Stomach (tissue), 9 donors: Measurements from ENCODE around the gene MDH1B. TPM values are rescaled to one million over a fixed set of nuclear protein-coding genes. Genes with fewer than 3 reads are reported as not detected.

Experiments used
- DNase-seq, 2 donors: peaks; one replicate each; pipeline versions ENCODE4 v3.0.0 to v3.0.0-alpha.2; 2013 to 2019
- H3K27ac ChIP-seq, 5 donors: fragments of 200-600 bp in 4 of 5; sonication (generic) in 4 of 5; one replicate each; pipeline ENCODE4 v1.5.1; 2013 to 2019; ENCODE audit warnings: mild to moderate bottlenecking in 1 of 5, moderate library complexity in 1 of 5
- H3K27me3 ChIP-seq, 3 donors: fragments of 200-600 bp; sonication (generic); one replicate each; pipeline ENCODE4 v1.5.1; 2017 to 2019; ENCODE audit warnings: mixed run types in 1 of 3
- H3K36me3 ChIP-seq, 4 donors: fragments of 200-600 bp; sonication (generic); 1 replicate in 3 of 4; 2 replicates in 1 of 4; pipeline ENCODE4 v1.5.1; 2016 to 2019
- H3K4me1 ChIP-seq, 4 donors: fragments of 200-600 bp; sonication (generic); one replicate each; pipeline ENCODE4 v1.5.1; 2016 to 2019
- H3K4me3 ChIP-seq, 4 donors: fragments of 200-600 bp; sonication (generic) in 3 of 4; one replicate each; pipeline ENCODE4 v1.5.1; 2016 to 2019; ENCODE audit warnings: mild to moderate bottlenecking in 1 of 4
- H3K9me3 ChIP-seq, 4 donors: fragments of 200-600 bp; sonication (generic); one replicate each; pipeline ENCODE4 v1.5.1; 2016 to 2019
- CTCF ChIP-seq, 7 experiments: fragments of 450-650 bp in 4 of 7; fragments of 200-600 bp in 3 of 7; sonication (generic) in 3 of 7; IDR thresholded peaks; one replicate each; pipeline ENCODE4 v1.5.1; 2016 to 2019; ENCODE audit warnings: antibody characterized with exemption in 7 of 7, control low read depth in 2 of 7, mild to moderate bottlenecking in 1 of 7
- EP300 ChIP-seq: sonication (generic); formaldehyde crosslinking; IDR thresholded peaks from one replicate; pipeline ENCODE4 v1.6.1; 2017; ENCODE audit warnings: antibody characterized with exemption
- POLR2A ChIP-seq, 4 donors: fragments of 450-650 bp; IDR thresholded peaks; one replicate each; pipeline ENCODE4 v1.6.1; 2016; ENCODE audit warnings: antibody characterized with exemption in 4 of 4, control low read depth in 2 of 4, mild to moderate bottlenecking in 1 of 4, moderate library complexity in 1 of 4
- POLR2AphosphoS5 ChIP-seq, 3 donors: sonication (generic); formaldehyde crosslinking; IDR thresholded peaks; one replicate each; pipeline ENCODE4 v1.6.1; 2016; ENCODE audit warnings: antibody characterized with exemption in 3 of 3
- WGBS, 5 donors: extraction: QIAGEN DNeasy Blood & Tissue Kit in 3 of 5; methylation state at CpG; one replicate each; pipeline versions ENCODE4 v1.1.5 to v1.1.7; 2013 to 2018; 5-methylcytosine and 5-hydroxymethylcytosine counted together
- intact Hi-C: fragments of 100-400 bp; cut with DNase I; formaldehyde crosslinking; loops from one replicate; pipeline ENCODE4 v1.15.1; 2023; ENCODE audit warnings: low total_unique reads
- polyA plus RNA-seq, 3 donors: library from polyadenylated mRNA; stranded (reverse); fragments of 200-250 nt; gene quantifications; one replicate each; pipeline ENCODE4 v1.2.3, GENCODE V29; 2013
- total RNA-seq, 5 donors: library from RNA; depleted of rRNA; stranded (reverse); fragments of >200 nt; gene quantifications; one replicate each; pipeline versions ENCODE4 v1.1.0 to v1.2.3, GENCODE V29; 2014 to 2016
- donor health status: healthy with polysubstance abuse.
- donor health status: Bipolar disorder and iron deficiency.
- donor health status: healthy.

MDH1B gene
- total and polyA plus RNA-seq, 8 donors, result 0.31 to 0.92 (median 0.70) TPM; not detected in 2

- TF ChIP-seq EP300, result no peak
- TF ChIP-seq POLR2A (IDR thresholded peaks at IDR 0.05), result no peak
- TF ChIP-seq POLR2AphosphoS5 (IDR thresholded peaks at IDR 0.05), result no peak
- TF ChIP-seq CTCF (IDR thresholded peaks at IDR 0.05), result no peak
- no peaks in the 10 kb centered on the region for H3K4me1 ChIP-seq
- no peaks in the 10 kb centered on the region for H3K9me3 ChIP-seq
- WGBS, 5 donors, result 72 to 92% (median 85%) methylated on average over 5 of the region's 5 CpGs
- no peak for DNase-seq
- H3K36me3 ChIP-seq, result no peaks in the 10 kb centered on the region
- intact Hi-C loops, result no loop called here
- H3K27ac ChIP-seq, result no peak overlapping the region
- no peaks in the 10 kb centered on the region for H3K27me3 ChIP-seq
- H3K4me3 ChIP-seq, result no peak overlapping the region
Measured at GRCh38 chr2:206736935-206737334, 28.2 kb downstream of the MDH1B start.

GRCh38 chr2:206733341-206733740, 31.8 kb downstream of the MDH1B start:
- TF ChIP-seq CTCF (IDR thresholded peaks at IDR 0.05), result no peak
- no peak for TF ChIP-seq POLR2A (IDR thresholded peaks at IDR 0.05)
- TF ChIP-seq POLR2AphosphoS5 (IDR thresholded peaks at IDR 0.05), result no peak
- TF ChIP-seq EP300, result no peak
- intact Hi-C loops, result no loop called here

GRCh38 chr2:206728277-206729199, 36.6 kb downstream of the MDH1B start:
- no peaks in the 10 kb centered on the region for H3K9me3 ChIP-seq
- 71 to 76% (median 74%) methylated on average over 7 of the region's 7 CpGs for WGBS, 5 donors
- TF ChIP-seq EP300 (no peak), POLR2AphosphoS5 (IDR thresholded peaks at IDR 0.05) (no peak), POLR2A (IDR thresholded peaks at IDR 0.05) (no peak), CTCF (IDR thresholded peaks at IDR 0.05) (no peak)
- no peaks in the 10 kb centered on the region for H3K4me1 ChIP-seq
- H3K27me3 ChIP-seq, result peaks cover 0 to 8% (median 0%) of the 10 kb centered on the region in 3 donors
- intact Hi-C loops, result no loop called here
- H3K4me3 ChIP-seq, result no peak overlapping the region
- no peak for DNase-seq
- no peak overlapping the region for H3K27ac ChIP-seq
- H3K36me3 ChIP-seq, result no peaks in the 10 kb centered on the region

More at GRCh38 chr2:206733341-206733740, 31.8 kb downstream of the MDH1B start:
- no peak overlapping the region for H3K4me3 ChIP-seq
- H3K27me3 ChIP-seq, result peaks cover 0 to 3% (median 0%) of the 10 kb centered on the region in 3 donors
- no peaks in the 10 kb centered on the region for H3K4me1 ChIP-seq
- no peak for DNase-seq
- no peaks in the 10 kb centered on the region for H3K9me3 ChIP-seq
- no peaks in the 10 kb centered on the region for H3K36me3 ChIP-seq
- H3K27ac ChIP-seq, result no peak overlapping the region
- WGBS, 5 donors, result 67 to 79% (median 76%) methylated on average over 2 of the region's 2 CpGs

- Histone ChIP-seq H3K4me3 (no peak overlapping the region), H3K27me3 (peaks cover 0 to 8% (median 0%) of the 10 kb centered on the region in 3 donors), H3K27ac (no peak overlapping the region), H3K36me3 (no peaks in the 10 kb centered on the region), H3K9me3 (no peaks in the 10 kb centered on the region), H3K4me1 (no peaks in the 10 kb centered on the region)
- intact Hi-C loops, result no loop called here
- WGBS, 5 donors, result 78 to 88% (median 86%) methylated on average over 2 of the region's 2 CpGs
- no peak for DNase-seq
- TF ChIP-seq POLR2AphosphoS5 (IDR thresholded peaks at IDR 0.05), result no peak
- no peak for TF ChIP-seq EP300
- no peak for TF ChIP-seq POLR2A (IDR thresholded peaks at IDR 0.05)
- TF ChIP-seq CTCF (IDR thresholded peaks at IDR 0.05), result no peak
Measured at GRCh38 chr2:206727287-206727686, 37.8 kb downstream of the MDH1B start.
